Activated CD4-positive, alpha-beta memory T cell treated with anti-CD3 and anti-CD28 coated beads for 36 hours (primary cell): Measurements from ENCODE around the gene ISM1. TPM values are rescaled to one million over a fixed set of nuclear protein-coding genes. Genes with fewer than 3 reads are reported as not detected.

ENCODE experiments used
- CTCF ChIA-PET: fragments of 350-600 bp; sonication (Branson Sonifier 250); formaldehyde crosslinking; loops from one replicate; lab custom pipeline; 2021; ENCODE audit warnings: antibody characterized with exemption, inconsistent platforms; lab: Charles Lee
- POLR2A ChIA-PET: fragments of 350-600 bp; sonication (Branson Sonifier 250); formaldehyde crosslinking; loops from one replicate; lab custom pipeline; 2021; ENCODE audit warnings: antibody characterized with exemption; lab: Charles Lee
- DNase-seq: peaks from one replicate; pipeline ENCODE4 v3.0.0-alpha.2; 2020
- H3K27ac Mint-ChIP-seq: one replicate; pipeline ENCODE4 v1.8.0; 2021; ENCODE audit warnings: mixed read lengths
- H3K27me3 Mint-ChIP-seq: one replicate; pipeline ENCODE4 v1.8.0; 2021; ENCODE audit warnings: mixed read lengths
- H3K36me3 Mint-ChIP-seq: one replicate; pipeline ENCODE4 v1.8.0; 2021; ENCODE audit warnings: mixed read lengths
- H3K4me1 Mint-ChIP-seq: one replicate; pipeline ENCODE4 v1.8.0; 2021; ENCODE audit warnings: low read depth, mixed read lengths
- H3K4me3 Mint-ChIP-seq: one replicate; pipeline ENCODE4 v1.8.0; 2021; ENCODE audit warnings: mild to moderate bottlenecking, mixed read lengths
- H3K9me3 Mint-ChIP-seq: one replicate; pipeline ENCODE4 v1.8.0; 2021; ENCODE audit warnings: mixed read lengths
- intact Hi-C: fragments of 100-400 bp; cut with micrococcal nuclease; formaldehyde crosslinking; loops from one replicate; pipeline ENCODE4 v1.15.1; 2023
- total RNA-seq, 2 experiments: library from RNA; stranded (reverse); gene quantifications; one replicate each; pipeline ENCODE4 v1.2.3, GENCODE V29; 2021

ISM1 gene
- total RNA-seq, 2 experiments from 2014 or later: 0.34 to 0.36 TPM

GRCh38 chr20:13289031-13289430, 68.0 kb downstream of the ISM1 start:
- Mint-ChIP-seq H3K4me1 (no peaks in the 10 kb centered on the region), H3K27ac (no peak overlapping the region), H3K4me3 (no peak overlapping the region), H3K27me3 (no peaks in the 10 kb centered on the region), H3K36me3 (peaks cover 11% of the 10 kb centered on the region), H3K9me3 (no peaks in the 10 kb centered on the region)
- intact Hi-C loops: no loop called here
- ChIA-PET CTCF (no interaction called here), POLR2A (no interaction called here)
- no peak for DNase-seq

GRCh38 chr20:13290724-13291123, 69.7 kb downstream of the ISM1 start:
- ChIA-PET POLR2A (no interaction called here), CTCF (interaction anchor here (1.1 to 1.3 kb wide), 2 partner anchors 11 to 12 kb away, joined by 3 read pairs; no protein-coding TSS in a partner anchor)
- intact Hi-C loops: no loop called here
- Mint-ChIP-seq H3K4me1 (no peaks in the 10 kb centered on the region), H3K9me3 (no peaks in the 10 kb centered on the region), H3K27me3 (no peaks in the 10 kb centered on the region), H3K27ac (no peak overlapping the region), H3K4me3 (no peak overlapping the region), H3K36me3 (peaks cover 13% of the 10 kb centered on the region)
- no peak for DNase-seq

- Mint-ChIP-seq H3K9me3 (no peaks in the 10 kb centered on the region), H3K27me3 (no peaks in the 10 kb centered on the region), H3K36me3 (peaks cover 13% of the 10 kb centered on the region), H3K27ac (no peak overlapping the region), H3K4me1 (no peaks in the 10 kb centered on the region), H3K4me3 (no peak overlapping the region)
- intact Hi-C loops: no loop called here
- POLR2A ChIA-PET: no interaction called here
- no peak for DNase-seq
- CTCF ChIA-PET: interaction anchor here (1.1 to 1.3 kb wide), 2 partner anchors 11 to 12 kb away, joined by 3 read pairs; no protein-coding TSS in a partner anchor
Measured at GRCh38 chr20:13291157-13291556, 70.1 kb downstream of the ISM1 start.

- H3K27ac Mint-ChIP-seq: no peak overlapping the region
Measured at GRCh38 chr20:13292201-13292885, 71.3 kb downstream of the ISM1 start.

DNA sequence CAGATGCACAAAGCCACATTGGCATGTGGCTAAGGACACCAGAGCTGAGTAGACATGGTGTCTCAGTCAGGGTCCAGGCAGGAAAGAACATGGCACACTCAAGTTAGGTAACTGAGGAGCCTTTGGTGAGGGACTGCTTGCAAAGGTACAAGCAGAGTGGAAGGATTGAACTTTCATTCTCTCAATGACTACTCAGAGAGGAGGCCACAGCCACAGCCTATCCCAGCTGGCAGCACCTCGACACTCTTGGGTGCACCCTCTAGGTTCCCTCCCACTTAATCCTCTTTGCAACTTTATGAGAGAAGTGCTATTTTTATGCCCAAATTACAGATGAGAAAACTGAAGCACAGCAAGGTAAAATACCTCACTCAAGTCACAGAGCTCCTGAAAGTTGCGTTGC, 73.4 kb downstream of the ISM1 start:
- CTCF ChIA-PET: interaction anchor here (1.1 to 2.0 kb wide), 2 partner anchors 8 to 9 kb away, joined by 3 to 5 read pairs; no protein-coding TSS in a partner anchor
- no peaks in the 10 kb centered on the region for H3K27me3 Mint-ChIP-seq
- H3K4me3 Mint-ChIP-seq: no peak overlapping the region
- no peak for DNase-seq
- H3K36me3 Mint-ChIP-seq: peaks cover 7% of the 10 kb centered on the region
- intact Hi-C loops: no loop called here
- no peaks in the 10 kb centered on the region for H3K4me1 Mint-ChIP-seq
- no peak overlapping the region for H3K27ac Mint-ChIP-seq
- POLR2A ChIA-PET: interaction anchor here (0.6 kb wide), 1 partner anchor 159 kb away, joined by 3 read pairs; no protein-coding TSS in a partner anchor
- H3K9me3 Mint-ChIP-seq: no peaks in the 10 kb centered on the region

More at GRCh38 chr20:13292201-13292885, 71.3 kb downstream of the ISM1 start:
- peaks cover 11% of the 10 kb centered on the region for H3K36me3 Mint-ChIP-seq
- no peaks in the 10 kb centered on the region for H3K4me1 Mint-ChIP-seq
- H3K27me3 Mint-ChIP-seq: no peaks in the 10 kb centered on the region
- ChIA-PET POLR2A (no interaction called here), CTCF (interaction anchor here (1.3 kb wide), 1 partner anchor 11 kb away, joined by 3 read pairs; no protein-coding TSS in a partner anchor)
- no peak overlapping the region for H3K4me3 Mint-ChIP-seq
- DNase-seq: no peak
- no peaks in the 10 kb centered on the region for H3K9me3 Mint-ChIP-seq
- intact Hi-C loops: no loop called here

DNA sequence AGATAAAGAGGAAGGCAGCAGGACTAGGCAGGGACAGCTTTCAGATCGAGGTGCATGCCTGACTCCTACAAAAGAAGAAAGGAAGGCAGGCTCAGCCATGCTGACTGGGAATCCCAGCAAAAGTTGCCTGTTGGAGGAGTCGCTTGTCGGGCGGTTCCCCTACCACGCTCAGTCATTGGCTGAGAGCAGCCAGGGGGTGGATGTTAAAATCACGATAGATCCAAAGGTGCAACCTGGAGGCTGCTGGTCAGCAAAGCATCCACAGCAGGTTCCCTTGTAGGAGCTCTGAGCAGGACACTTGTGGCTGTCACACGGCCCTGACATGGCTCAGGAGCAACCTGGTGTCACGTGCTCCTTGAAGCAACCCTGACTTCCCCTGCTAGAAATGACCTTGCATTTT, 74.6 kb downstream of the ISM1 start:
- Mint-ChIP-seq H3K9me3 (no peaks in the 10 kb centered on the region), H3K4me3 (no peak overlapping the region), H3K27ac (no peak overlapping the region), H3K36me3 (peaks cover 7% of the 10 kb centered on the region), H3K4me1 (no peaks in the 10 kb centered on the region), H3K27me3 (no peaks in the 10 kb centered on the region)
- ChIA-PET CTCF (no interaction called here), POLR2A (no interaction called here)
- intact Hi-C loops: no loop called here
- DNase-seq: no peak

DNA sequence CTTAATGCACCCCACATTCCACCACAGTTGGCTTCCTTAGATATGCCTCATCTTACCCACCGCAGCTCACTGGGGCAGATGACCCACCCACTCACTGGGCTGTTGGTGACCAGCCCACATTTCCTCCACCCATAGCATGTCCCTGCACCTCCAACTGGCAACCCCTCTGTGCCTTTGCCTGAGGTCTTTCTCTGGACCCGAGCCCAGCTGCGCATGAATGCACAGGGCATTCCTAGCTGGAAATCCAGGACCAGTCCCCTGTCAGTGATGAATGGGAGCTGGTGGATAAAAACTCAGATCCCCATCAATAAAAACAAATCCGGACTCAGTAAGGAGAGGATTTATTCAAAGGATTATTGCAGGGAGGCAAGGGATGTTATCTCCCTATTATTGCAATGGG, 75.0 kb downstream of the ISM1 start:
- no peaks in the 10 kb centered on the region for H3K9me3 Mint-ChIP-seq
- peaks cover 7% of the 10 kb centered on the region for H3K36me3 Mint-ChIP-seq
- no peak overlapping the region for H3K27ac Mint-ChIP-seq
- POLR2A ChIA-PET: no interaction called here
- CTCF ChIA-PET: no interaction called here
- DNase-seq: no peak
- no peak overlapping the region for H3K4me3 Mint-ChIP-seq
- H3K27me3 Mint-ChIP-seq: no peaks in the 10 kb centered on the region
- H3K4me1 Mint-ChIP-seq: no peaks in the 10 kb centered on the region
- intact Hi-C loops: no loop called here

GRCh38 chr20:13297147-13297899, 76.2 kb downstream of the ISM1 start:
- H3K36me3 Mint-ChIP-seq: peaks cover 2% of the 10 kb centered on the region
- intact Hi-C loops: no loop called here
- ChIA-PET POLR2A (no interaction called here), CTCF (no interaction called here)
- no peak overlapping the region for H3K27ac Mint-ChIP-seq
- no peaks in the 10 kb centered on the region for H3K9me3 Mint-ChIP-seq
- H3K4me1 Mint-ChIP-seq: no peaks in the 10 kb centered on the region
- DNase-seq: no peak
- H3K27me3 Mint-ChIP-seq: no peaks in the 10 kb centered on the region
- no peak overlapping the region for H3K4me3 Mint-ChIP-seq

GRCh38 chr20:13298692-13299373, 77.8 kb downstream of the ISM1 start:
- Mint-ChIP-seq H3K27ac (no peak overlapping the region), H3K36me3 (peaks cover 3% of the 10 kb centered on the region), H3K27me3 (no peaks in the 10 kb centered on the region), H3K9me3 (no peaks in the 10 kb centered on the region), H3K4me1 (no peaks in the 10 kb centered on the region), H3K4me3 (no peak overlapping the region)
- intact Hi-C loops: no loop called here
- no peak for DNase-seq
- POLR2A ChIA-PET: no interaction called here
- CTCF ChIA-PET: no interaction called here

DNA sequence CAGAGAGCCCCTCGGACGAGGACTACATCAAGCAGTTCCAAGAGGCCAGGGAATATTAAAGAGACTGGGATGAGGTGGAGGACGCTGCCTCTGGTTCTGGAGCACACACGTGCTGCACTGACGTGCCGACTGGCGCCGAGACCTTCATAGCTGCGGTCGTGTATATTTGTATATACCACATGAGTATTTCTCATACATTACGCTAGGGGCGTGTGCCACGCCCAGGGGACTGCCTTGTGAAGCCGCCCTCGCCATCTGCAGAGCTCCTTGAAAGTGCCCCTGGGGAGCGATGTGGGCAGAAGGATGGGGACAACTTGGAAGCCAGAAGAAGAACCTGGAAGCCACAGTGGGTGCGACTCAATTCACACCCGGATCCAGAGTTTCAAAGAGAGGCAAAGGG, 78.3 kb downstream of the ISM1 start:
- H3K27me3 Mint-ChIP-seq: no peaks in the 10 kb centered on the region
- no peak overlapping the region for H3K4me3 Mint-ChIP-seq
- no peak overlapping the region for H3K27ac Mint-ChIP-seq
- intact Hi-C loops: no loop called here
- no peaks in the 10 kb centered on the region for H3K9me3 Mint-ChIP-seq
- CTCF ChIA-PET: no interaction called here
- POLR2A ChIA-PET: no interaction called here
- no peak for DNase-seq
- H3K36me3 Mint-ChIP-seq: peaks cover 3% of the 10 kb centered on the region
- H3K4me1 Mint-ChIP-seq: no peaks in the 10 kb centered on the region

DNA sequence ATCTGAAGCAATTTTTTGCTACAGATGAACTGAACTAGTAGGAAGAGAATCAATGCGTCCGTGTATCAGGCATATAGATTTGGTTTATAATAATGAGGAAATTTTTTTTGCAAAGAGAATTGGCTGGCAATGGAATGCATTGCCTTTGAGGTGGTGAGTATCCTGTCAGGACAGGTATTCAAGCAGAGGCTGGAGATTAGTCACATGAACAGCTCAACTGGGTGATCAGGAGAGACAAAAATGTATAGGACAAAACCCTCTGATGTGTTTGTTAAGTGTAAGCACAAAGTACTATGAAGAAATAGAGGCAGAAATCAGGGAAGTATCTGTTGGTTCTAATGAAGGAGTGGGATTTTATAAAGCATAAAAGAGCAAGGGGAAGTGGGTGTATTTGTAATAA, 80.5 kb downstream of the ISM1 start:
- CTCF ChIA-PET: interaction anchor here (0.7 to 3.1 kb wide), 9 partner anchors 10 to 355 kb away, joined by 3 to 53 read pairs (median 4); no protein-coding TSS in a partner anchor
- Mint-ChIP-seq H3K9me3 (no peaks in the 10 kb centered on the region), H3K36me3 (peaks cover 1% of the 10 kb centered on the region), H3K4me3 (no peak overlapping the region), H3K4me1 (no peaks in the 10 kb centered on the region), H3K27me3 (no peaks in the 10 kb centered on the region), H3K27ac (no peak overlapping the region)
- POLR2A ChIA-PET: no interaction called here
- intact Hi-C loops: no loop called here
- DNase-seq: no peak
